CD14-positive monocyte (primary cell): ENCODE data around the gene TENM3. TPM values are rescaled to one million over a fixed set of nuclear protein-coding genes. Genes with fewer than 3 reads are reported as not detected.

ENCODE experiments used
- DNase-seq, 3 donors: peaks; one replicate each; pipeline ENCODE4 v3.0.0-alpha.2; 2011 to 2022
- H2AFZ ChIP-seq: 2 replicates; pipeline ENCODE4 v1.6.0; 2012; ENCODE audit warnings: mild to moderate bottlenecking, low read depth, low read length, inconsistent platforms; ENCODE audit not compliant: insufficient read depth, poor library complexity, severe bottlenecking
- H3K27ac ChIP-seq, 2 donors: 1 replicate in 1 of 2; 2 replicates in 1 of 2; pipeline ENCODE4 v1.5.1; 2012 to 2013; ENCODE audit warnings: low read length in 2 of 2, control low read depth in 1 of 2, inconsistent platforms in 1 of 2, low read depth in 1 of 2, mild to moderate bottlenecking in 1 of 2
- H3K27me3 ChIP-seq, 2 donors: one replicate each; pipeline versions ENCODE4 v1.6.0 to v1.6.1; 2011 to 2013; ENCODE audit warnings: low read length in 2 of 2; ENCODE audit not compliant: control insufficient read depth in 2 of 2, insufficient read depth in 2 of 2
- H3K36me3 ChIP-seq, 2 donors: replicated peaks in 1 of 2; 1 replicate in 1 of 2; 2 replicates in 1 of 2; pipeline versions ENCODE4 v1.5.1 to v1.6.1; 2012 to 2013; ENCODE audit warnings: low read length in 2 of 2, control low read depth in 1 of 2, inconsistent platforms in 1 of 2, mild to moderate bottlenecking in 1 of 2; ENCODE audit not compliant: insufficient read depth in 2 of 2, control insufficient read depth in 1 of 2
- H3K4me1 ChIP-seq, 2 donors: 1 replicate in 1 of 2; 2 replicates in 1 of 2; pipeline versions ENCODE4 v1.5.1 to v1.6.1; 2012 to 2013; ENCODE audit warnings: low read length in 2 of 2, control low read depth in 1 of 2, inconsistent platforms in 1 of 2, mild to moderate bottlenecking in 1 of 2, moderate library complexity in 1 of 2; ENCODE audit not compliant: insufficient read depth in 2 of 2, control insufficient read depth in 1 of 2
- H3K4me2 ChIP-seq: replicated peaks from 2 replicates; pipeline ENCODE3; 2012; ENCODE audit warnings: low read length, moderate library complexity, mild to moderate bottlenecking; ENCODE audit not compliant: poor library complexity, severe bottlenecking; ENCODE audit errors: extremely low read depth
- H3K4me3 ChIP-seq, 3 experiments: fragments of 200-600 bp in 1 of 3; sonication (generic) in 1 of 3; replicated peaks in 1 of 3; 1 replicate in 2 of 3; 2 replicates in 1 of 3; pipeline ENCODE4 v1.5.1; 2011 to 2013; ENCODE audit warnings: low read length in 3 of 3, mild to moderate bottlenecking in 3 of 3, control low read depth in 2 of 3, low read depth in 2 of 3, inconsistent platforms in 1 of 3, moderate library complexity in 1 of 3
- H3K79me2 ChIP-seq: 2 replicates; pipeline ENCODE4 v1.6.0; 2012; ENCODE audit warnings: mild to moderate bottlenecking, control low read depth, inconsistent platforms, low read length, moderate library complexity; ENCODE audit not compliant: insufficient read depth
- H3K9ac ChIP-seq: 2 replicates; pipeline ENCODE4 v1.6.0; 2017; ENCODE audit warnings: low read length, mild to moderate bottlenecking; ENCODE audit not compliant: insufficient read depth, poor library complexity, severe bottlenecking
- H3K9me3 ChIP-seq, 2 donors: replicated peaks in 1 of 2; 1 replicate in 1 of 2; 2 replicates in 1 of 2; pipeline versions ENCODE4 v1.5.1 to v1.6.1; 2012 to 2013; ENCODE audit warnings: low read length in 2 of 2, control low read depth in 1 of 2; ENCODE audit not compliant: control insufficient read depth in 1 of 2, insufficient read depth in 1 of 2
- H4K20me1 ChIP-seq: 2 replicates; pipeline ENCODE4 v1.6.0; 2012; ENCODE audit warnings: mild to moderate bottlenecking, low read length, control low read depth, moderate library complexity; ENCODE audit not compliant: insufficient read depth
- H3K27ac Mint-ChIP-seq, 7 donors: one replicate each; pipeline ENCODE4 v1.8.0; 2020; ENCODE audit warnings: mild to moderate bottlenecking in 7 of 7, mixed read lengths in 7 of 7, moderate library complexity in 6 of 7, inconsistent platforms in 2 of 7
- H3K27me3 Mint-ChIP-seq, 3 donors: one replicate each; pipeline ENCODE4 v1.8.0; 2021 to 2022; ENCODE audit warnings: low read depth in 3 of 3, mild to moderate bottlenecking in 3 of 3, mixed read lengths in 3 of 3, moderate library complexity in 3 of 3, inconsistent platforms in 1 of 3
- H3K36me3 Mint-ChIP-seq, 2 donors: one replicate each; pipeline ENCODE4 v1.8.0; 2020; ENCODE audit warnings: mixed read lengths in 2 of 2, inconsistent platforms in 1 of 2, mild to moderate bottlenecking in 1 of 2
- H3K4me1 Mint-ChIP-seq: one replicate; pipeline ENCODE4 v1.8.0; 2020; ENCODE audit warnings: mild to moderate bottlenecking, mixed read lengths
- H3K4me3 Mint-ChIP-seq, 2 donors: one replicate each; pipeline ENCODE4 v1.8.0; 2020; ENCODE audit warnings: mild to moderate bottlenecking in 2 of 2, mixed read lengths in 2 of 2, moderate library complexity in 1 of 2
- H3K9me3 Mint-ChIP-seq, 7 donors: one replicate each; pipeline ENCODE4 v1.8.0; 2020 to 2022; ENCODE audit warnings: mixed read lengths in 7 of 7, mild to moderate bottlenecking in 6 of 7, moderate library complexity in 6 of 7, inconsistent platforms in 2 of 7
- WGBS: methylation state at CpG from one replicate; pipeline ENCODE4 v1.1.5; 2013; ENCODE audit warnings: missing lambda C conversion rate; ENCODE audit not compliant: insufficient coverage; 5-methylcytosine and 5-hydroxymethylcytosine counted together
- intact Hi-C, 2 donors: fragments of 100-400 bp; cut with micrococcal nuclease; formaldehyde crosslinking; loops; one replicate each; pipeline versions ENCODE4 v1.15.0 to v1.15.1; 2023
- polyA plus RNA-seq, 3 donors: library from polyadenylated mRNA; depleted of rRNA in 1 of 3; unstranded in 2 of 3; stranded (reverse) in 1 of 3; fragments of 300-500 nt in 2 of 3; fragments of >200 nt in 1 of 3; fragmentation: Illumina TruSeq in 2 of 3; gene quantifications; 1 replicate in 2 of 3; 2 replicates in 1 of 3; pipeline ENCODE4 v1.2.3, GENCODE V29; 2012 to 2021
- TF ChIP-seq, protein P1 (sequence below): fragments of 200-600 bp; IDR thresholded peaks from one replicate; pipeline ENCODE4 v1.8.0; 2022; ENCODE audit warnings: antibody characterized with exemption, mild to moderate bottlenecking

TENM3 gene
- polyA plus RNA-seq, 3 donors: not detected

DNA sequence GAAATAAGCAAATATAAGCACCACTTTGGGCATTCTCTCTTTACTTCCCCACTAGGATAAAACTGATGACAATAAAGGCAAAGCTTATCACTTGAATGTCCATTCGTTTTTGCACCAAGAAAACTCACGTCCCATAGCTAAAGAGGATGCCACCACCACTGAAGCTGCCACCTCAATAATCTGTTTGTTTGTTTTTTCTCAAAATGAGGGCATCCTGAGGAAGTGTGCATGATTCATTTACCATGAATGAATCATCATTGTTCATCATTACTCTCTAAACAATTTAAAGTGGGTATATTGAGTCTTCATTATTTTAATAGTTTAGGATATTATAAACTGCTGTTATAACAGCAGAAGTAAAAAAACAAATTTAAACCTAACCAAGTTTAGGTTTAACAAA lies 505.7 kb downstream of the TENM3 start:
- Histone ChIP-seq H3K9me3 (no peaks in the 10 kb centered on the region), H3K79me2 (no peaks in the 10 kb centered on the region), H3K36me3 (no peaks in the 10 kb centered on the region), H4K20me1 (no peaks in the 10 kb centered on the region), H2AFZ (no peak overlapping the region), H3K4me3 (no peak overlapping the region), H3K4me2 (no peak overlapping the region), H3K9ac (no peak overlapping the region), H3K27me3 (no peaks in the 10 kb centered on the region), H3K27ac (no peak overlapping the region), H3K4me1 (no peaks in the 10 kb centered on the region)
- TF ChIP-seq, protein P1, sequence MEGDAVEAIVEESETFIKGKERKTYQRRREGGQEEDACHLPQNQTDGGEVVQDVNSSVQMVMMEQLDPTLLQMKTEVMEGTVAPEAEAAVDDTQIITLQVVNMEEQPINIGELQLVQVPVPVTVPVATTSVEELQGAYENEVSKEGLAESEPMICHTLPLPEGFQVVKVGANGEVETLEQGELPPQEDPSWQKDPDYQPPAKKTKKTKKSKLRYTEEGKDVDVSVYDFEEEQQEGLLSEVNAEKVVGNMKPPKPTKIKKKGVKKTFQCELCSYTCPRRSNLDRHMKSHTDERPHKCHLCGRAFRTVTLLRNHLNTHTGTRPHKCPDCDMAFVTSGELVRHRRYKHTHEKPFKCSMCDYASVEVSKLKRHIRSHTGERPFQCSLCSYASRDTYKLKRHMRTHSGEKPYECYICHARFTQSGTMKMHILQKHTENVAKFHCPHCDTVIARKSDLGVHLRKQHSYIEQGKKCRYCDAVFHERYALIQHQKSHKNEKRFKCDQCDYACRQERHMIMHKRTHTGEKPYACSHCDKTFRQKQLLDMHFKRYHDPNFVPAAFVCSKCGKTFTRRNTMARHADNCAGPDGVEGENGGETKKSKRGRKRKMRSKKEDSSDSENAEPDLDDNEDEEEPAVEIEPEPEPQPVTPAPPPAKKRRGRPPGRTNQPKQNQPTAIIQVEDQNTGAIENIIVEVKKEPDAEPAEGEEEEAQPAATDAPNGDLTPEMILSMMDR: no peak
- Mint-ChIP-seq H3K4me3 (no peak overlapping the region), H3K36me3 (no peaks in the 10 kb centered on the region), H3K27ac (no peak overlapping the region), H3K9me3 (peaks cover 0 to 2% (median 0%) of the 10 kb centered on the region in 7 donors), H3K4me1 (no peaks in the 10 kb centered on the region), H3K27me3 (no peaks in the 10 kb centered on the region)
- intact Hi-C loops: no loop called here
- no peak for DNase-seq
- no CpG with 5 or more reads among the region's 2 CpGs for WGBS

DNA sequence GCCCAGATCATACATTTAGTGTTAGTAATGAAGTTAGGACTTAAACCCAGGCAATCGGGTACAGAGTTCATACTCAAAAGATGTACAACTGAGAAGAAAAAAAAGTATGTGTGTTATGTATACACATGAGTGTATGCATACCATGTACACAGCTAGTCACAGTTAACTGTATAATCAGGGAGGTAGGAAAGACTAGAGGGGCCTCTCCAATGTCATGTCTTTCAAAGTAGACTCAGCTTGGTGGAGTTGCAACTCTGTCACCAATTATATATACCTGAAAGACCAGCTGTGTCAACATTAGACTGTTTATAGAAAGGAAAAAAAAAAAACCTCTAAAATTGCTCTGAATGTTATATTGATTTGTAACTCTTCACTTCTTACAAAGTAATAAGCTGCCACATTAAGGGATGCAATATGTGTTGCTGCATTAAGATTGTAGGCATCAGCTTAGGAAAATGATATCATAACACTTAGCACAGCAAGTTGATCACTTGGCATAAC lies 506.5 kb downstream of the TENM3 start:
- Histone ChIP-seq H3K36me3 (no peaks in the 10 kb centered on the region), H3K4me2 (no peak overlapping the region), H3K27ac (no peak overlapping the region), H3K9me3 (peaks cover under 1 to 6% of the 10 kb centered on the region in 2 donors), H3K4me1 (no peaks in the 10 kb centered on the region), H3K4me3 (no peak overlapping the region), H3K9ac (no peak overlapping the region), H4K20me1 (no peaks in the 10 kb centered on the region), H3K79me2 (no peaks in the 10 kb centered on the region), H2AFZ (no peak overlapping the region), H3K27me3 (no peaks in the 10 kb centered on the region)
- Mint-ChIP-seq H3K4me3 (no peak overlapping the region), H3K27me3 (no peaks in the 10 kb centered on the region), H3K4me1 (no peaks in the 10 kb centered on the region), H3K27ac (no peak overlapping the region), H3K9me3 (peaks cover 0 to 4% (median 0%) of the 10 kb centered on the region in 7 donors), H3K36me3 (no peaks in the 10 kb centered on the region)
- intact Hi-C loops: no loop called here
- TF ChIP-seq, protein P1: no peak
- WGBS: no CpG with 5 or more reads among the region's 1 CpG
- DNase-seq: no peak
